ENCODE results near the gene ATG7. TPM values are rescaled to one million over a fixed set of nuclear protein-coding genes. Genes with fewer than 3 reads are reported as not detected.
"Not testable (repeated sequence)": the region's sequence is repeated elsewhere in the genome, so short reads cannot be mapped to it uniquely, and the experiment has no call there.

ATG7 gene
- total RNA-seq, 2 experiments from 2014 or later: 30.5 to 33.6 TPM

DNA sequence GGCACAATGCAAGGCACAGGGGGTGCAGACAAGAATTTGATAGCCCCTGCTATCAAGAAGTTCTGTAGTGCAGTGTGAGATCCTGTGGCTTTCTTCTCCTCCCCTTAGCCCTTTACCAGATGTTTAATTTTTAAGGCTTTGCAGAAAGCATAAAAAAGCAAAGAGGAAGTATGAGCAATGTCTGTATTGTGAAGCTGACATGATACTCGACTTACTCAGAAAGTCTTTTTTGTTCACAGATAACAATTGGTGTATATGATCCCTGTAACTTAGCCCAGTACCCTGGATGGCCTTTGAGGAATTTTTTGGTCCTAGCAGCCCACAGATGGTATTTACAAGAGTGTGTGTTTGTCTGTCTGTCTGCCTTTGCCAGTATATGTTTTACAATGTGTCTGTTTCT lies 58.9 kb downstream of the ATG7 start:
- DNase-seq: no peak
- H3K27me3 Mint-ChIP-seq: no peaks in the 10 kb centered on the region
- ChIA-PET POLR2A (no interaction called here), CTCF (interaction anchor here (1.3 to 7.3 kb wide), 2 partner anchors 95 to 320 kb away, joined by 4 to 101 read pairs; no protein-coding TSS in a partner anchor)
- peaks cover 17% of the 10 kb centered on the region for H3K4me1 Mint-ChIP-seq (ENCODE audit: low read depth)
- H3K9me3 Mint-ChIP-seq: no peaks in the 10 kb centered on the region
- intact Hi-C loops (cut with micrococcal nuclease): loop anchor here (10.0 kb wide), 2 partner anchors 266 to 386 kb away; no protein-coding TSS in a partner anchor
- H3K36me3 Mint-ChIP-seq: peaks cover 17% of the 10 kb centered on the region
- H3K27ac Mint-ChIP-seq: peak overlapping the region; percentile 52
- H3K4me3 Mint-ChIP-seq: no peak overlapping the region

GRCh38 chr3:11335056-11335608 lies 62.9 kb downstream of the ATG7 start:
- intact Hi-C loops (cut with micrococcal nuclease): loop anchor here (1.0 to 10.0 kb wide), 3 partner anchors 99 to 390 kb away; no protein-coding TSS in a partner anchor
- POLR2A ChIA-PET: interaction anchor here (1.0 kb wide), 1 partner anchor 97 kb away, joined by 3 read pairs; no protein-coding TSS in a partner anchor
- H3K27me3 Mint-ChIP-seq: no peaks in the 10 kb centered on the region
- no peak overlapping the region for H3K27ac Mint-ChIP-seq
- H3K4me1 Mint-ChIP-seq (ENCODE audit: low read depth): peaks cover 11% of the 10 kb centered on the region
- peaks cover 18% of the 10 kb centered on the region for H3K36me3 Mint-ChIP-seq
- CTCF ChIA-PET: interaction anchor here (0.7 to 7.3 kb wide), 32 partner anchors 9 to 595 kb away, joined by 3 to 101 read pairs (median 5); partner anchors contain the start of gene HRH1
- no peaks in the 10 kb centered on the region for H3K9me3 Mint-ChIP-seq
- H3K4me3 Mint-ChIP-seq: no peak overlapping the region
- DNase-seq: no peak

DNA sequence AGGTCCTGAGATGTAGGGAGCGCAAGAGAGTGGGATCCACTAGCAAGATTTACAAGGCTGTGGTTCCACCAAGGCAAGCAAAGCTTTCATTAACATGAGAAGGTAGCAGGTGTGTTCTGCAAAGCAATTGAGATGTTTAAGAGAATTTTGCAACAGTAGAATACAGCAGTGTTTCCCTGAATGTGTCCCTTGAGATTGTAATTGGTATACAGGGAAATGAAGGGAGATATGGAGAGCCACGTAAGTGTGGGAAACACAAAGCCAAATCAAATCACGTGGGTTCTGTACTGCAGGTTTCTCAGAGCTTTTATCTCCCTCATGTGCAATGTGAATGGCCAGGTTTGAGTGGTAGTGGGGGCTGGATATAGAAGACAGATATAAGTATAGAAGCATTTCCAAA lies 67.3 kb downstream of the ATG7 start:
- Mint-ChIP-seq H3K27ac (no peak overlapping the region), H3K36me3 (peaks cover 27% of the 10 kb centered on the region), H3K4me3 (no peak overlapping the region), H3K4me1 (ENCODE audit: low read depth) (no peaks in the 10 kb centered on the region), H3K9me3 (no peaks in the 10 kb centered on the region), H3K27me3 (no peaks in the 10 kb centered on the region)
- CTCF ChIA-PET: interaction anchor here (1.1 to 1.2 kb wide), 2 partner anchors 103 to 144 kb away, joined by 3 to 4 read pairs; no protein-coding TSS in a partner anchor
- POLR2A ChIA-PET: no interaction called here
- DNase-seq: no peak
- intact Hi-C loops (cut with micrococcal nuclease): loop anchor here (10.0 kb wide), 2 partner anchors 275 to 395 kb away; no protein-coding TSS in a partner anchor

- H3K27ac Mint-ChIP-seq: no peak overlapping the region
- H3K27me3 Mint-ChIP-seq: no peaks in the 10 kb centered on the region
- peaks cover 57% of the 10 kb centered on the region for H3K36me3 Mint-ChIP-seq
- intact Hi-C loops (cut with micrococcal nuclease): no loop called here
- CTCF ChIA-PET: no interaction called here
- H3K4me3 Mint-ChIP-seq: no peak overlapping the region
- POLR2A ChIA-PET: no interaction called here
- H3K9me3 Mint-ChIP-seq: peaks cover 8% of the 10 kb centered on the region
- no peak for DNase-seq
- H3K4me1 Mint-ChIP-seq (ENCODE audit: low read depth): no peaks in the 10 kb centered on the region
These were observed 74.2 kb downstream of the ATG7 start for GRCh38 chr3:11346416-11346815.

GRCh38 chr3:11348877-11349276 lies 76.7 kb downstream of the ATG7 start:
- H3K27me3 Mint-ChIP-seq; intact Hi-C loops (cut with micrococcal nuclease); POLR2A ChIA-PET; H3K9me3 Mint-ChIP-seq; H3K4me3 Mint-ChIP-seq; H3K27ac Mint-ChIP-seq; H3K4me1 Mint-ChIP-seq (ENCODE audit: low read depth); DNase-seq: not testable (repeated sequence)
- H3K36me3 Mint-ChIP-seq: peaks cover 59% of the 10 kb centered on the region
- CTCF ChIA-PET: interaction anchor here (0.6 to 0.7 kb wide), 2 partner anchors 14 to 196 kb away, joined by 3 to 4 read pairs; no protein-coding TSS in a partner anchor

DNA sequence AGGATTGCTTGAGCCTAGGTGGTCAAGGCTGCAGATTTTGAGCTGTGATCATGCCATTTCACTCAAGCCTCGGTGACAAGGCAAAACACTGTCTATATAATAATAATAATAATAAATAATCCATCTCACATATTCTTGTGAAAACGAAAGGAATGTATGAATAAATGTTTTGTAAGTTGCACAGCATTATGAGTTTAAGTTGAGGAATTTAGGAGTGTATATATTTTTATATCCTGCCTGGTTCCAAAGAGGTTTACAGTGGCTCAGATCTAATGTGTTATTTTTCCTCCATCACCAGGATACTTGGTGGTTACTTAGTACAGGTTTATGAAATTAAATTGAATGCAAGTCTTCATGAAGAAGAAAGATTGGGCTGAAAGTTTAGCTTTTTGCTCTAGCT lies 77.2 kb downstream of the ATG7 start:
- peaks cover 54% of the 10 kb centered on the region for H3K36me3 Mint-ChIP-seq
- H3K9me3 Mint-ChIP-seq: peaks cover 8% of the 10 kb centered on the region
- intact Hi-C loops (cut with micrococcal nuclease): no loop called here
- H3K27me3 Mint-ChIP-seq: no peaks in the 10 kb centered on the region
- H3K4me3 Mint-ChIP-seq: no peak overlapping the region
- no peaks in the 10 kb centered on the region for H3K4me1 Mint-ChIP-seq (ENCODE audit: low read depth)
- H3K27ac Mint-ChIP-seq: no peak overlapping the region
- CTCF ChIA-PET: interaction anchor here (0.6 to 2.0 kb wide), 4 partner anchors 14 to 113 kb away, joined by 3 to 10 read pairs (median 3); no protein-coding TSS in a partner anchor
- POLR2A ChIA-PET: no interaction called here
- DNase-seq: no peak

DNA sequence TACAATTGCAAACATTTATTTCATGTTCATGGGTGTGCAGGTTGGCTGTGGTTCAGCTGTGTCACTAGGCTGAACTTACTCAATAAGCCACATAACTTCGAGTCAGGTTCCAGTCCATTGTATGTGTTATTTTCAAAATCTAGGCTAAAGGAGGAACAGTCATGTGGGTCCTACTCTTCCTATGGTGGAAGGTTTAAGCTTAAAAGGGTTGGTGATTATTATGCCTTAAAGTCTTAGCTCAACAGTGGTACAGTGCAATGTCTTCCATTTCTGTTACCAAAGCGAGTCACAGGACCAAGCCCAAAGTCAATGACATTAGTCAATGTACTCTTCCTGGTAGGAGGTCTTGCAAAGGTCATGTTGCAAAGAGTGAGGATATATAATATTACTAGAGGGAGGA lies 78.2 kb downstream of the ATG7 start:
- H3K4me3 Mint-ChIP-seq: no peak overlapping the region
- no peaks in the 10 kb centered on the region for H3K27me3 Mint-ChIP-seq
- DNase-seq: no peak
- H3K9me3 Mint-ChIP-seq: peaks cover 8% of the 10 kb centered on the region
- intact Hi-C loops (cut with micrococcal nuclease): no loop called here
- POLR2A ChIA-PET: no interaction called here
- CTCF ChIA-PET: interaction anchor here (1.3 to 2.0 kb wide), 2 partner anchors 15 to 114 kb away, joined by 3 to 10 read pairs; no protein-coding TSS in a partner anchor
- H3K4me1 Mint-ChIP-seq (ENCODE audit: low read depth): no peaks in the 10 kb centered on the region
- H3K27ac Mint-ChIP-seq: no peak overlapping the region
- peaks cover 53% of the 10 kb centered on the region for H3K36me3 Mint-ChIP-seq

DNA sequence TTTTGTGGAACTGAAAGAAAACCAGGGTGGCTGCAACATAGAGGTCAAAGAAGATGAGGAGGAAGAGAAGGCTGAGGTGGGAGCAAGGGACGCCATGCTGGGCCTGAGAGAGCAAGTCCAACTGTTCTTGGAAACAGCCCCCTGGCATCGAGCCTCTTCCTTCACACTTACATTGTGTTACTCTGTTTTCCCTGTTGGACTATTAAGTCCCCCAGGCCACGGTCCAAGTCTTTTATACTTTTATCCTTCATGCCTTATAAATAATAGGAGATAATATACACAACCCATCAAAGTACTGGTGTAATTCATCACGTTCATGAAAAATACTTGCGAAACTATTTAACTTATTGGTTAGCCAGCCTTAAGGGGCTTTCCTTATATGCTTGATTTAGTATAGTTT lies 79.3 kb downstream of the ATG7 start:
- H3K36me3 Mint-ChIP-seq: peaks cover 53% of the 10 kb centered on the region
- H3K4me3 Mint-ChIP-seq: no peak overlapping the region
- H3K9me3 Mint-ChIP-seq: peaks cover 8% of the 10 kb centered on the region
- CTCF ChIA-PET: interaction anchor here (2.0 kb wide), 1 partner anchor 16 kb away, joined by 10 read pairs; no protein-coding TSS in a partner anchor
- POLR2A ChIA-PET: no interaction called here
- intact Hi-C loops (cut with micrococcal nuclease): no loop called here
- H3K27me3 Mint-ChIP-seq: no peaks in the 10 kb centered on the region
- H3K4me1 Mint-ChIP-seq (ENCODE audit: low read depth): no peaks in the 10 kb centered on the region
- no peak for DNase-seq
- no peak overlapping the region for H3K27ac Mint-ChIP-seq

DNA sequence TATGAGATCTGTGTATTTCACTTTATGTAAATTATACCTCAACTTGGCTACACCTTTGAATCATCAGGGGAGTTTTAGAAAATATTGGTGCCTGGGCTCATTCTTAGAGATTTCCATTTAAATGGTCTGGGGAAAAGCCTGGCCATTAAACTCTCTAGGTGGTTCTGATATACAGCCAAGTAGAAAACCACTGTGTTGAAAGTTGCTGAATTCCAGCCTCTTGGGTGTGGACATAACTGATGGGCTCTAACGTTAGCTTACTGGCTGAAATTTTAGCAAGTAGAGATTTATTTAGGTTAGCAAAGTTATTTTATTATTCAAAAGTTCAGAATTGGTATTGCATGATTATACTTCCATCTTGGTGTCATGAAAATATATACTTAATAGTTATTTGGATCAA lies 84.1 kb downstream of the ATG7 start:
- Mint-ChIP-seq H3K9me3 (no peaks in the 10 kb centered on the region), H3K27me3 (no peaks in the 10 kb centered on the region), H3K4me1 (ENCODE audit: low read depth) (no peaks in the 10 kb centered on the region), H3K27ac (no peak overlapping the region), H3K36me3 (peaks cover 21% of the 10 kb centered on the region), H3K4me3 (no peak overlapping the region)
- ChIA-PET CTCF (no interaction called here), POLR2A (no interaction called here)
- no peak for DNase-seq
- intact Hi-C loops (cut with micrococcal nuclease): no loop called here

DNA sequence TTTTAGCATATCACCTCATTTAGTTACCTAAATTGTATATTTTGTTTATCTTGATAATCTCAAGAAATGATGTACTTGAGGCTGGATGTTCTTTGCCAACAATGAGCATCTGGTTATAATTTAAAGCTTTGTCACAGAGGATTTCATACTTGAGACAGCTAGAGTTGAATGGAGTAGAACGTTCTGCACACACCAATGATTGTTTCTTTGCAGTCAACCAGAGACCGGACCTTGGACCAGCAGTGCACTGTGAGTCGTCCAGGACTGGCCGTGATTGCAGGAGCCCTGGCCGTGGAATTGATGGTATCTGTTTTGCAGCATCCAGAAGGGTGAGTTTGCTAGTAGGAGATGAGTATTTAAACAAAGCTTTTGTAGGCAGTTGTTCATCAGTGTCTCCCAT lies 90.4 kb downstream of the ATG7 start:
- H3K9me3 Mint-ChIP-seq: no peaks in the 10 kb centered on the region
- no peak overlapping the region for H3K4me3 Mint-ChIP-seq
- peaks cover 42% of the 10 kb centered on the region for H3K36me3 Mint-ChIP-seq
- no peak for DNase-seq
- no peaks in the 10 kb centered on the region for H3K27me3 Mint-ChIP-seq
- peaks cover 8% of the 10 kb centered on the region for H3K4me1 Mint-ChIP-seq (ENCODE audit: low read depth)
- intact Hi-C loops (cut with micrococcal nuclease): no loop called here
- H3K27ac Mint-ChIP-seq: no peak overlapping the region
- ChIA-PET POLR2A (no interaction called here), CTCF (no interaction called here)

- H3K9me3 Mint-ChIP-seq: no peaks in the 10 kb centered on the region
- intact Hi-C loops (cut with micrococcal nuclease): no loop called here
- no peaks in the 10 kb centered on the region for H3K27me3 Mint-ChIP-seq
- DNase-seq: no peak
- H3K36me3 Mint-ChIP-seq: peaks cover 41% of the 10 kb centered on the region
- ChIA-PET CTCF (interaction anchor here (0.8 kb wide), 1 partner anchor 15 kb away, joined by 3 read pairs; no protein-coding TSS in a partner anchor), POLR2A (no interaction called here)
- no peak overlapping the region for H3K4me3 Mint-ChIP-seq
- peak overlapping the region; percentile 68 for H3K27ac Mint-ChIP-seq
- peaks cover 8% of the 10 kb centered on the region for H3K4me1 Mint-ChIP-seq (ENCODE audit: low read depth)
These were observed 91.5 kb downstream of the ATG7 start for GRCh38 chr3:11363715-11364114.

GRCh38 chr3:11364181-11364580 lies 92.0 kb downstream of the ATG7 start:
- POLR2A ChIA-PET: no interaction called here
- H3K4me1 Mint-ChIP-seq (ENCODE audit: low read depth): peaks cover 8% of the 10 kb centered on the region
- CTCF ChIA-PET: interaction anchor here (0.8 kb wide), 1 partner anchor 15 kb away, joined by 3 read pairs; no protein-coding TSS in a partner anchor
- H3K36me3 Mint-ChIP-seq: peaks cover 41% of the 10 kb centered on the region
- DNase-seq: no peak
- H3K9me3 Mint-ChIP-seq: no peaks in the 10 kb centered on the region
- intact Hi-C loops (cut with micrococcal nuclease): no loop called here
- no peaks in the 10 kb centered on the region for H3K27me3 Mint-ChIP-seq
- H3K4me3 Mint-ChIP-seq: no peak overlapping the region
- H3K27ac Mint-ChIP-seq: peak overlapping the region; percentile 68

All from activated CD4-positive, alpha-beta memory T cell treated with anti-CD3 and anti-CD28 coated beads for 36 hours (primary cell).